WI38 (cell line): Measurements from ENCODE around the gene POLN.
"Not testable (repeated sequence)": the region's sequence is repeated elsewhere in the genome, so short reads cannot be mapped to it uniquely, and the experiment has no call there.

Experiments
- H3K4me3 ChIP-seq: 2 replicates; pipeline ENCODE4 v1.5.1; 2011; ENCODE audit warnings: low read depth, mild to moderate bottlenecking, control low read depth, low read length
- TF ChIP-seq, protein P1 (sequence below): IDR thresholded peaks from 2 replicates; pipeline ENCODE4 v1.5.1; 2012; ENCODE audit warnings: low read depth, mild to moderate bottlenecking, control low read depth, low read length

POLN gene

DNA sequence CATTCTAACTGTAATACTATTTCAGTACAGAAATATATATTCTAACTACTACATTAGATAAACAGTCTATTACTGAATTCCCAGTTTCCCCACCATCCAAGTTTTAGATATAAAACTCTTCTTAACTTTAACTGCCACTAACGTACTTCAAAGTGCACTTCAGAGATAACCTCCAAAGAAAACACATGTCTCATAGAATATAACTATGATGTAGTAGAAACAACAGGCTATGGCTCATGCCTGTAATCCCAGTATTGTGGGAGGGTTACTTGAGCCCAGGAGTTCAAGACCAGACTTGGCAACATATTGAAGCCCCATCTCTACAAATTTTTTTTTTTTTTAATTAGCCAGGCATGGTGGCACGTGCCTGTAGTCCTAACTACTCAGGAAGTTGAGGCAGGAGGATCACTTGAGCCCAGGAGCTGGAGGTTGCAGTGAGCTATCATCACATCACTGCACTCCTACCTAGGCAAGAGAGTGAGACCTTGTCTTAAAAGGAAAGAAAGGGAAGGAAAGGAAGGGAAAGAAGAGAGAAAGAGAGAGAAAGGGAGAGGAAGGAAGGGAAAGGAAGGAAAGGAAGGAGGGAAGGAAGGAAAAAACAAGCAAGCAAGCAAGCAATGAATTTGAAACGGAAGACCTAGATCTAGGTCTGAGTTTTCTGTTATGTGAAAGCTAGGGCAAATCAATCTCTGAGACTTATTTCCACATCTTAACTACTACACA, 4.8 kb downstream of the POLN start:
- no peak overlapping the region for H3K4me3 ChIP-seq

DNA sequence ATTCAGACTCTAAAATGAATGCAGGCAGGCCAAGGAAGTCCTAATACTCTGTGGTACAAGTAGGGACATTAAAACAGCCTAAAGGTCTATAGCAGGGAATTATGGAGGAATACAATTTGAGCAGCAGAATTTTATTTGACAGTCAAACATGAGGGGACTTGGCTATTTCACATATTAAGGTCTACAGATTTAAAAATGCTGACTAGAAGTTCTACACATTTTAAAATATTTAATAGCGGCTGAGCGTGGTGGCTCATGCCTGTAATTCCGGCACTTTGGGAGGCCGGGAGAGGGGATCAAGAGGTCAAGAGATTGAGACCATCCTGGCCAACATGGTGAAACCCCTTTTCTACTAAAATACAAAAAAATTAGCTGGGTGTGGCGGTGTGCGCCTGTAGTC, 10.8 kb downstream of the POLN start:
- TF ChIP-seq, protein P1, sequence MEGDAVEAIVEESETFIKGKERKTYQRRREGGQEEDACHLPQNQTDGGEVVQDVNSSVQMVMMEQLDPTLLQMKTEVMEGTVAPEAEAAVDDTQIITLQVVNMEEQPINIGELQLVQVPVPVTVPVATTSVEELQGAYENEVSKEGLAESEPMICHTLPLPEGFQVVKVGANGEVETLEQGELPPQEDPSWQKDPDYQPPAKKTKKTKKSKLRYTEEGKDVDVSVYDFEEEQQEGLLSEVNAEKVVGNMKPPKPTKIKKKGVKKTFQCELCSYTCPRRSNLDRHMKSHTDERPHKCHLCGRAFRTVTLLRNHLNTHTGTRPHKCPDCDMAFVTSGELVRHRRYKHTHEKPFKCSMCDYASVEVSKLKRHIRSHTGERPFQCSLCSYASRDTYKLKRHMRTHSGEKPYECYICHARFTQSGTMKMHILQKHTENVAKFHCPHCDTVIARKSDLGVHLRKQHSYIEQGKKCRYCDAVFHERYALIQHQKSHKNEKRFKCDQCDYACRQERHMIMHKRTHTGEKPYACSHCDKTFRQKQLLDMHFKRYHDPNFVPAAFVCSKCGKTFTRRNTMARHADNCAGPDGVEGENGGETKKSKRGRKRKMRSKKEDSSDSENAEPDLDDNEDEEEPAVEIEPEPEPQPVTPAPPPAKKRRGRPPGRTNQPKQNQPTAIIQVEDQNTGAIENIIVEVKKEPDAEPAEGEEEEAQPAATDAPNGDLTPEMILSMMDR, result no peak
- H3K4me3 ChIP-seq, result no peak overlapping the region

More for the DNA sequence above, 4.8 kb downstream of the POLN start:
- TF ChIP-seq, protein P1, result no peak

DNA sequence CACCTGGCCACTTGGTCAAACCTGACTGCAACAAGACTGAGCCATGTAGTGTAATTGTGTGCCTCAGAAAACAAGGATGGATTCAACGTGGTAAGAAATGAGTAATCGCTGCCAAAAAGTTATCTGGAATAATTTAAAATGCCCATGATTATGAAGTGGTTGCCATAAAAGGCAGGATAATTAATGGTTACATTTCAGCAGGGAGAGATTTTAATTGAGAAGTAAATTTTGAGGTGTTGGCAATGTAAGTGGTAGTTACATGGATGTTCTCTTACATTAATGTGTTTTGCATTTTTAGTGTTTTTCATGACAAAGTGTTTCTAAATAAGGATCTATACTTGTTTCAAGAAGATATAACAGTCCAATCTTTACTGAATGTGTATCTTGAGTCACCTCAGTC, 15.7 kb downstream of the POLN start:
- TF ChIP-seq, protein P1, result no peak
- no peak overlapping the region for H3K4me3 ChIP-seq

DNA sequence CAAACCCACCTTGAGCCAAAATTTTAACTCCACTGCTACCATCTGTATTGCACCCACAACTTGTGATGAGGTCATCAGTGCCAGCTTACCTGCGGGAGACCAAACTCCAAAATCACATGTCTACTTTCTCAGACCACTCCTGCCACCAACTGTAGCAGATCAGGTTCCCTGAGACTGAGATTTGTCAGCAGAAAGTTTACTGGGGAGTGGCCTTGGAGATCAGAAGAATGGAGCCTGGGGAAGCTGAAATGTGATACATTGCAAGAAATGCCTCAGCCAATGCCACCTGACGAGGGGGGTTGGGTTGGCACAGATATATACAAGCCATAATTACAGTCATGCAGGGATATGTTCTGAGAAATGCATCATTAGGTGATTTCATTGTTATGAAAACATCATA, 19.1 kb downstream of the POLN start:
- H3K4me3 ChIP-seq, result no peak overlapping the region

DNA sequence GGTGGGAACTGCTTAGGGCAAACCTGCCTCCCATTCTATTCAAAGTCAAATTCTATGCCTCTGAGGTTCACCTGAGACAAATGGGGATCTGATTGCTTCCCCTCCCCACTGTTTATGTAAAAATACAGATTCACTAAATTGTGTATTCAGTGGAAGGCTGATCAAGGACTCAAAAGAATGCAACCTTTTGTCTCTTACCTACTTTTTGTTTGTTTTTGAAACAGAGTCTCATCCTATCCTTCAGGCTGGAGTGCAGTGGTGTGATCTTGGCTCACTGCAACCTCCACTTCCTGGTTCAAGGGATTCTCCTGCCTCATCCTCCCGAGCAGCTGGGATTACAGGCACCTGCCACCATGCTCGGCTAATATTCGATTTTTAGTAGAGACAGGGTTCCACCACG, 20.5 kb downstream of the POLN start:
- not testable (repeated sequence) for H3K4me3 ChIP-seq

More for the DNA sequence above, 19.1 kb downstream of the POLN start:
- TF ChIP-seq, protein P1, result no peak

DNA sequence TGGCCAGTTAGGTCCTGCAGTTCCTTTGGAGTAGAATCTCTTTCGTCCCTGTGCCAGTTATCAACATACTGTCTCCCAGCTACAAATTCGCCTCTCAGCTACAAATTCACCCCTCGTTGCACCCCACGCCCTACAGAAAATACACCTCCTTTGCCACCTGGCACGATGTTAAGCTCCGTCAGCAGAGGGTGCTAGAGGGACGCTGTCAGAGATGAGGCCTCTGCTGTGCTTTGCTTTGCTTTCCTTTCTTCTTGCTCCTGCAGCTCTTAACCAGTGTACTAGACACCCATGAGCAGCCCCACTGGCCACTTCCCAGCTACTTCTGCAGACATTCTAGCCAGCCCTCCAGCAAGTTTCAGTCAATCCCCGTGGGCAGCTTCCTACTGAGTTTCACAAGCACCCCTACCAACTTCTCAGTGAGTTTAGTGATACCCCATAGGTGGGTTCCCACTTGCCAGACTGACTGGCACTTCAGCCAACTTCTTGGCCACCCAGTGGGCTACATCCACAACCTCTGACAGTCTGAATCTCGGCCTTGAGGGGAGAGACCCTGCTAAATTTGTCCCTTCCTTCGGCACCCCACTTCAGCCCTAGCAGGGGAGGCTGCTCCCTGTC, 21.8 kb downstream of the POLN start:
- H3K4me3 ChIP-seq, result no peak overlapping the region
- TF ChIP-seq, protein P1, result peak; percentile 88

DNA sequence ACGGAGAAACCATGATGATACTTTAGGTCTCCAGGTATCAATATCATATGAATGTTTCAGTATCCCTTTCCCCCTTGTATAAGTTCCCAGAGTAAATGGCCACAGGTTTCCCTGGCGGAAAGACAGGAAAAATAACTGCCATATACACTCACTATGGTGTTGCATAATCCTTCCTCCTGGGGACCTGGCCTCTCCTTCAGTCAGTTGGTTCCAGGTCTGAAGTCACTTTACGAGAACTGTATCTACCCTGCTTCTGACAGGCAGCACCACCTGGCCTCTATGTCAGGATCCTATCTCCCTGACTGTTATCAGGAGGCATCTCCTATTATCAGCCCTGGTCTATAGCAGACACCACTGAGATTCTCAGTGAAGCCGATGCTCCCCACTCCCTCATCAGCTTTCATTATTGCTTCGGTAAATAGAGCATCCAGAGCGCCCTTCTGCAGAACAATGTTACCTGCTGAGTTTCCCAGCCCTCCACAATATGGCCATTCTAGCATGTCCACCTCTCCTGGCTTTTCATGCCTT, 22.6 kb downstream of the POLN start:
- TF ChIP-seq, protein P1, result no peak
- no peak overlapping the region for H3K4me3 ChIP-seq

DNA sequence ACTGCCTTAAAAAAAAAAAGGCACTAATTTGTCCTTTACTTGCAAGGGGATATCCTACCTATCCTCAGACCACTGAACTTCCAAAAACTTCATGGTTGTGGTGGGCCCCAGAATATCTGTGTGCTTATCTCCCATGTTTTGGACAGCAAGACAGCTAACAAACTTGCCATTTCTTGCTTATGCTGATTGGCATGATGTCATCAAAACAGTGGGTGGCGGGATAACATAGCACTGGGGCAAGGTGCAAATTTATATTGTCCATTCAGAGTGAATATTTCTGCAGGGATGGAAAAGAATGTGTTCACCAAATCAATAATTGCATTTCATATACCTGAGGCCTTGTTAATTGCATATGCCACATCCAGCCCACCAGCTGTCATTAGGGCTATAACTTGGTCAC, 23.5 kb downstream of the POLN start:
- H3K4me3 ChIP-seq, result no peak overlapping the region
- TF ChIP-seq, protein P1, result no peak
